Measurements from ENCODE around the gene FGFR3.

DNA sequence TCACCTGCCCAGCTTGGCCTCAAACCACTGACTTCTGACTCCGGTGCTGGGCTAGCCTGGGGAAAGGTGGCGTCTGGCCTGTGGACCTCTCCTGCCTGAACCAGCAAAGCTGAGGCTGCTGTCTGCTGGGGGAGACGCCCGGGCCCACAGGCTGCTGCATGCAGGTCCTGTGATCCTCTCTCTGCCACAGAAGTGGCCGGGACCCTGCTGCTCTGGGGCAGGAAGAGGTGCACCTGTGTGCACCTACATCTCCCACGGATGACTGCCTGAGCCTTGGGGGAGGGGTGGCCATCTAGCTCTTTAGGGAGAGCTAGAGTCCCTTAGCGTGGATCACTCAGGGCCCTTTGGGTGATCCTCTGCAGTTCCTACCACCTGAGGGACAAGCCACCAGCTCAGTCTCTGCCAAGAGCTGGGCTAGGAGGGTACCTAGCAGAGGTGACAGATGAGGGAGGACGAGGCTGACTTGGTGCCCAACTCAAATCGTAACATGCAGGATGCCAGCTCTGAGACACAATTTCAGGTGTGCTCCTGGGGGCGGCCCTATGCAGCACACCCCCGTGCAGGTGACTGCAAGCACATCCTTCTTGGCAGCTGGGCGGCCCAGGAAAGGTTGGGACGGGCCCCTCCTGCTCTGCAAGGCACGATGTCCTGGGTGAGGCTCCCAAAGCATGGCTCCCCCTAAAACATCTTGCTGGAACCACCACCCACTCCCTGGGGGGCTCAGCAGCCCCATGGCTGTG is 40.4 kb downstream of the FGFR3 start:
- no peak for TF ChIP-seq POLR2A (IDR thresholded peaks at IDR 0.05)
- TF ChIP-seq, protein P1, sequence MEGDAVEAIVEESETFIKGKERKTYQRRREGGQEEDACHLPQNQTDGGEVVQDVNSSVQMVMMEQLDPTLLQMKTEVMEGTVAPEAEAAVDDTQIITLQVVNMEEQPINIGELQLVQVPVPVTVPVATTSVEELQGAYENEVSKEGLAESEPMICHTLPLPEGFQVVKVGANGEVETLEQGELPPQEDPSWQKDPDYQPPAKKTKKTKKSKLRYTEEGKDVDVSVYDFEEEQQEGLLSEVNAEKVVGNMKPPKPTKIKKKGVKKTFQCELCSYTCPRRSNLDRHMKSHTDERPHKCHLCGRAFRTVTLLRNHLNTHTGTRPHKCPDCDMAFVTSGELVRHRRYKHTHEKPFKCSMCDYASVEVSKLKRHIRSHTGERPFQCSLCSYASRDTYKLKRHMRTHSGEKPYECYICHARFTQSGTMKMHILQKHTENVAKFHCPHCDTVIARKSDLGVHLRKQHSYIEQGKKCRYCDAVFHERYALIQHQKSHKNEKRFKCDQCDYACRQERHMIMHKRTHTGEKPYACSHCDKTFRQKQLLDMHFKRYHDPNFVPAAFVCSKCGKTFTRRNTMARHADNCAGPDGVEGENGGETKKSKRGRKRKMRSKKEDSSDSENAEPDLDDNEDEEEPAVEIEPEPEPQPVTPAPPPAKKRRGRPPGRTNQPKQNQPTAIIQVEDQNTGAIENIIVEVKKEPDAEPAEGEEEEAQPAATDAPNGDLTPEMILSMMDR (IDR thresholded peaks at IDR 0.05): no peak
- no peak for TF ChIP-seq POLR2AphosphoS5 (IDR thresholded peaks at IDR 0.05)

All from upper lobe of left lung (tissue), 4 donors.